Activated CD8-positive, alpha-beta T cell treated with anti-CD3 and anti-CD28 coated beads for 36 hours (primary cell): ENCODE results near the gene UQCRC1. TPM values are rescaled to one million over a fixed set of nuclear protein-coding genes. Genes with fewer than 3 reads are reported as not detected.

Source experiments
- ATAC-seq: fragments of 200-7000 bp; cut with Tn5 transposase; one replicate; pipeline ENCODE4 v1.10.0; 2021; ENCODE audit warnings: mild to moderate bottlenecking, moderate library complexity
- CTCF ChIA-PET: fragments of 350-600 bp; sonication (Branson Sonifier 250); formaldehyde crosslinking; loops from one replicate; lab custom pipeline; 2021; ENCODE audit warnings: antibody characterized with exemption; lab: Charles Lee
- POLR2A ChIA-PET: fragments of 350-600 bp; sonication (Branson Sonifier 250); formaldehyde crosslinking; loops from one replicate; lab custom pipeline; 2021; ENCODE audit warnings: antibody characterized with exemption; lab: Charles Lee
- DNase-seq: peaks from one replicate; pipeline ENCODE4 v3.0.0-alpha.2; 2020
- H3K27ac Mint-ChIP-seq: one replicate; pipeline ENCODE4 v1.8.0; 2021; ENCODE audit warnings: mild to moderate bottlenecking, mixed read lengths
- H3K27me3 Mint-ChIP-seq: one replicate; pipeline ENCODE4 v1.8.0; 2021; ENCODE audit warnings: mixed read lengths
- H3K36me3 Mint-ChIP-seq: one replicate; pipeline ENCODE4 v1.8.0; 2021; ENCODE audit warnings: low read depth, mixed read lengths
- H3K4me1 Mint-ChIP-seq: one replicate; pipeline ENCODE4 v1.8.0; 2021; ENCODE audit warnings: low read depth, mixed read lengths
- H3K4me3 Mint-ChIP-seq: one replicate; pipeline ENCODE4 v1.8.0; 2021; ENCODE audit warnings: mild to moderate bottlenecking, moderate library complexity, mixed read lengths
- H3K9me3 Mint-ChIP-seq: one replicate; pipeline ENCODE4 v1.8.0; 2021; ENCODE audit warnings: mixed read lengths
- CTCF ChIP-seq: fragments of 200-600 bp; IDR thresholded peaks from one replicate; pipeline ENCODE4 v1.8.0; 2022; ENCODE audit warnings: antibody characterized with exemption, mild to moderate bottlenecking
- intact Hi-C: fragments of 100-400 bp; cut with micrococcal nuclease; formaldehyde crosslinking; loops from one replicate; pipeline ENCODE4 v1.10.0; 2022
- total RNA-seq, 2 experiments: library from RNA; stranded (reverse); gene quantifications; one replicate each; pipeline ENCODE4 v1.2.3, GENCODE V29; 2021

The UQCRC1 gene
- 100 to 1,000 TPM; 240 to 256 TPM for total RNA-seq

- Mint-ChIP-seq H3K4me1 (peaks cover 21% of the 10 kb centered on the region), H3K27ac (peak within 1 kb of the TSS; percentile 94), H3K4me3 (peak within 1 kb of the TSS; percentile 89), H3K27me3 (no peaks in the 10 kb centered on the region), H3K36me3 (peaks cover 32% of the 10 kb centered on the region), H3K9me3 (no peaks in the 10 kb centered on the region)
- intact Hi-C loops, result no loop called here
- DNase-seq (peak; percentile 94), ATAC-seq (peak; percentile 98)
- POLR2A ChIA-PET, result interaction anchor here (0.6 to 2.3 kb wide), 4 partner anchors 12 to 79 kb away, joined by 3 to 9 read pairs (median 4); partner anchors contain the start of gene SLC26A6
- peak; percentile 94 for TF ChIP-seq CTCF
- CTCF ChIA-PET, result interaction anchor here (1.0 to 1.3 kb wide), 4 partner anchors 14 to 173 kb away, joined by 3 to 5 read pairs (median 4); partner anchors contain the start of gene SLC26A6
Observed at GRCh38 chr3:48609088-48610005, at the start of gene UQCRC1. TSS of gene UQCRC1 (minus strand) at chr3:48609646. CDS start at chr3:48609620, 26 bp downstream.

GRCh38 chr3:48656841-48657281 is 47.4 kb upstream of the UQCRC1 start:
- H3K4me1 Mint-ChIP-seq, result peaks cover 19% of the 10 kb centered on the region
- CTCF ChIA-PET, result interaction anchor here (0.7 to 4.2 kb wide), 5 partner anchors 21 to 256 kb away, joined by 3 to 22 read pairs (median 5); partner anchors contain the start of gene SLC26A6
- POLR2A ChIA-PET, result interaction anchor here (0.8 to 3.4 kb wide), 6 partner anchors 13 to 184 kb away, joined by 3 to 25 read pairs (median 5); partner anchors contain the start of gene SLC26A6

GRCh38 chr3:48656061-48656840 is 46.8 kb upstream of the UQCRC1 start:
- ChIA-PET CTCF (interaction anchor here (1.3 to 4.2 kb wide), 4 partner anchors 21 to 255 kb away, joined by 3 to 22 read pairs (median 5); partner anchors contain the start of gene SLC26A6), POLR2A (interaction anchor here (0.7 to 3.4 kb wide), 7 partner anchors 12 to 763 kb away, joined by 3 to 25 read pairs (median 5); partner anchors contain the start of gene SLC26A6)
- peaks cover 9% of the 10 kb centered on the region for H3K27me3 Mint-ChIP-seq
- ATAC-seq (peak; percentile 83), DNase-seq (peak; percentile 93)
- H3K27ac Mint-ChIP-seq, result peak overlapping the region; percentile 93
- no peaks in the 10 kb centered on the region for H3K9me3 Mint-ChIP-seq
- intact Hi-C loops, result no loop called here
- peak overlapping the region; percentile 80 for H3K4me3 Mint-ChIP-seq
- peaks cover 21% of the 10 kb centered on the region for H3K36me3 Mint-ChIP-seq
- peaks cover 14% of the 10 kb centered on the region for H3K4me1 Mint-ChIP-seq
- TF ChIP-seq CTCF, result peak; percentile 78

More at GRCh38 chr3:48656841-48657281, 47.4 kb upstream of the UQCRC1 start:
- TF ChIP-seq CTCF, result no peak
- Mint-ChIP-seq H3K36me3 (peaks cover 21% of the 10 kb centered on the region), H3K27ac (peak overlapping the region; percentile 84), H3K4me3 (peak overlapping the region; percentile 80), H3K9me3 (no peaks in the 10 kb centered on the region), H3K27me3 (peaks cover 13% of the 10 kb centered on the region)
- DNase-seq, result peak; percentile 57
- intact Hi-C loops, result no loop called here
- ATAC-seq, result peak; percentile 2

- peaks cover 14% of the 10 kb centered on the region for H3K4me1 Mint-ChIP-seq
- POLR2A ChIA-PET, result interaction anchor here (0.7 to 3.4 kb wide), 5 partner anchors 8 to 764 kb away, joined by 3 to 25 read pairs (median 5); partner anchors contain the start of gene SLC26A6
Observed at GRCh38 chr3:48655606-48656005, 46.2 kb upstream of the UQCRC1 start.

More at GRCh38 chr3:48655606-48656005, 46.2 kb upstream of the UQCRC1 start:
- H3K9me3 Mint-ChIP-seq, result no peaks in the 10 kb centered on the region
- CTCF ChIA-PET, result interaction anchor here (1.4 to 4.2 kb wide), 3 partner anchors 21 to 220 kb away, joined by 3 to 22 read pairs (median 5); partner anchors contain the start of gene SLC26A6
- peak overlapping the region; percentile 93 for H3K27ac Mint-ChIP-seq
- H3K36me3 Mint-ChIP-seq, result peaks cover 21% of the 10 kb centered on the region
- peak overlapping the region; percentile 75 for H3K4me3 Mint-ChIP-seq
- ATAC-seq (peak; percentile 55), DNase-seq (peak; percentile 86)
- no peak for TF ChIP-seq CTCF
- intact Hi-C loops, result no loop called here
- peaks cover 9% of the 10 kb centered on the region for H3K27me3 Mint-ChIP-seq
